WTC11 (cell line): ENCODE data around the gene ZNF273. TPM values are rescaled to one million over a fixed set of nuclear protein-coding genes. Genes with fewer than 3 reads are reported as not detected.
"Not testable (repeated sequence)": the region's sequence is repeated elsewhere in the genome, so short reads cannot be mapped to it uniquely, and the experiment has no call there.

Experiments
- ATAC-seq: fragments of 200-7000 bp; cut with Tn5 transposase; 2 replicates; pipeline ENCODE4 v1.10.0; 2021; ENCODE audit warnings: mild to moderate bottlenecking, moderate library complexity
- CTCF ChIA-PET: fragments of 300-600 bp; sonication (Branson Sonifier 250); formaldehyde crosslinking; loops from one replicate; lab custom pipeline; 2021; ENCODE audit warnings: antibody characterized with exemption; lab: Charles Lee
- POLR2A ChIA-PET: fragments of 350-600 bp; sonication (Branson Sonifier 250); formaldehyde crosslinking; loops from one replicate; lab custom pipeline; 2021; ENCODE audit warnings: antibody characterized with exemption; lab: Charles Lee
- DNase-seq: peaks from one replicate; pipeline ENCODE4 v3.0.0; 2021; ENCODE audit warnings: low spot score
- H3K27ac Mint-ChIP-seq: 2 replicates; pipeline ENCODE4 v1.8.0; 2021; ENCODE audit warnings: mixed read lengths
- H3K27me3 Mint-ChIP-seq: 2 replicates; pipeline ENCODE4 v1.8.0; 2021; ENCODE audit warnings: low read depth, mild to moderate bottlenecking, moderate library complexity, mixed read lengths
- H3K36me3 Mint-ChIP-seq: 2 replicates; pipeline ENCODE4 v1.8.0; 2021; ENCODE audit warnings: mixed read lengths
- H3K4me1 Mint-ChIP-seq: 2 replicates; pipeline ENCODE4 v1.8.0; 2022; ENCODE audit warnings: mixed read lengths
- H3K4me3 Mint-ChIP-seq: 2 replicates; pipeline ENCODE4 v1.8.0; 2021; ENCODE audit warnings: mild to moderate bottlenecking, moderate library complexity, mixed read lengths
- H3K9me3 Mint-ChIP-seq: 2 replicates; pipeline ENCODE4 v1.8.0; 2021; ENCODE audit warnings: mixed read lengths
- EMX1 ChIP-seq: fragments of 250-450 bp; sonication (Bioruptor Pico); IDR thresholded peaks from 2 replicates; pipeline ENCODE4 v1.8.0; 2021; ENCODE audit warnings: mild to moderate bottlenecking
- GABPB1 ChIP-seq: sonication (generic); formaldehyde crosslinking; IDR thresholded peaks from 2 replicates; pipeline ENCODE4 v1.8.1; 2023; ENCODE audit warnings: mild to moderate bottlenecking, missing genetic modification reagents
- HMGA2 ChIP-seq: fragments of 250-450 bp; sonication (Bioruptor Pico); IDR thresholded peaks from 2 replicates; pipeline ENCODE4 v1.4.0; 2021; ENCODE audit warnings: mild to moderate bottlenecking, moderate library complexity
- MXD4 ChIP-seq: fragments of 250-450 bp; sonication (Bioruptor Pico); IDR thresholded peaks from 2 replicates; pipeline ENCODE4 v1.8.0; 2021; ENCODE audit warnings: mild to moderate bottlenecking, moderate library complexity, borderline replicate concordance
- NFYB ChIP-seq: sonication (generic); formaldehyde crosslinking; conservative IDR thresholded peaks from 2 replicates; pipeline ENCODE4 v1.8.0; 2022; ENCODE audit warnings: low read depth, missing genetic modification reagents
- OVOL2 ChIP-seq: fragments of 250-450 bp; sonication (Bioruptor Pico); IDR thresholded peaks from 2 replicates; pipeline ENCODE4 v1.9.0; 2021; ENCODE audit warnings: mild to moderate bottlenecking, borderline replicate concordance
- TEAD4 ChIP-seq: sonication (generic); formaldehyde crosslinking; IDR thresholded peaks from 2 replicates; pipeline ENCODE4 v1.8.0; 2022; ENCODE audit warnings: mild to moderate bottlenecking, missing genetic modification reagents
- ZNF423 ChIP-seq: fragments of 250-450 bp; sonication (Bioruptor Pico); IDR thresholded peaks from 2 replicates; pipeline ENCODE4 v2.1.2; 2022; ENCODE audit warnings: mild to moderate bottlenecking, moderate library complexity
- ZNF671 ChIP-seq: fragments of 250-450 bp; sonication (Bioruptor Pico); IDR thresholded peaks from 2 replicates; pipeline ENCODE4 v1.8.0; 2021; ENCODE audit warnings: mild to moderate bottlenecking
- total RNA-seq: library from RNA; stranded (reverse); gene quantifications from 3 replicates; pipeline ENCODE4 v1.2.3, GENCODE V29; 2021
- TF ChIP-seq, protein P1 (sequence below): sonication (generic); formaldehyde crosslinking; IDR thresholded peaks from 2 replicates; pipeline ENCODE4 v1.8.1; 2022; ENCODE audit warnings: low read depth, mild to moderate bottlenecking, moderate library complexity, missing genetic modification reagents, borderline replicate concordance
- TF ChIP-seq, protein P2 (sequence below): fragments of 250-450 bp; sonication (Bioruptor Pico); IDR thresholded peaks from 2 replicates; pipeline ENCODE4 v1.9.0; 2021; ENCODE audit warnings: mild to moderate bottlenecking
- TF ChIP-seq, protein P3 (sequence below): sonication (generic); formaldehyde crosslinking; IDR thresholded peaks from 2 replicates; pipeline ENCODE4 v1.8.0; 2023; ENCODE audit warnings: missing genetic modification reagents
- TF ChIP-seq, protein P4 (sequence below): sonication (generic); formaldehyde crosslinking; IDR thresholded peaks from 2 replicates; pipeline ENCODE4 v1.8.1; 2023; ENCODE audit warnings: mild to moderate bottlenecking, missing genetic modification reagents
- TF ChIP-seq, protein P5 (sequence below): sonication (generic); formaldehyde crosslinking; conservative IDR thresholded peaks from 2 replicates; pipeline ENCODE4 v1.8.1; 2023; ENCODE audit warnings: mild to moderate bottlenecking, low read depth, missing genetic modification reagents, moderate library complexity
- TF ChIP-seq, protein P6 (sequence below): sonication (generic); formaldehyde crosslinking; IDR thresholded peaks from 2 replicates; pipeline ENCODE4 v1.8.1; 2023; ENCODE audit warnings: mild to moderate bottlenecking, missing genetic modification reagents, moderate library complexity
- TF ChIP-seq, protein P7 (sequence below): sonication (generic); formaldehyde crosslinking; IDR thresholded peaks from 2 replicates; pipeline ENCODE4 v1.8.1; 2023; ENCODE audit warnings: mild to moderate bottlenecking, moderate library complexity, missing genetic modification reagents

ZNF273 gene
- total RNA-seq, 1 experiment from 2014 or later = 12.1 TPM

DNA sequence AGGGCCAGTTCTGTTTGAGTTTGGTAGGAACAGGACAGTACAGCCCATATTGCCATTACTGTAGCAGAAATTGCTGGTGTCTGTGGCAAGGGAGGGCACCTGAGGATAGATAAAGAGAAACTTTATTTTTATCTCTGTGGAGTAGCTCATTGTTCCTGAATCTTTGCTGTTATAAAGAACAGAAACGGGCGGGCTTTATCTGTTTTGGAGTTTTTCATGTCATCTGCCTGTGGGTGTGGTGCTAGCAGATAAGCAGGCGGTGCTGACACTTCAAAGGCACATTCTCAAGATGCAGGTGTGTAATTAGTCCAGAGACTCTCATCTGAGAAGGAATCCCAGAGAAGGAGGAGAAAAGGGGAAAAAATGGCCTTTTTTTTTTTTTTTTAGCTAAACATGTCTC, 11.5 kb downstream of the ZNF273 start:
- Mint-ChIP-seq H3K9me3 (peaks cover 35% of the 10 kb centered on the region), H3K4me1 (no peaks in the 10 kb centered on the region), H3K36me3 (peaks cover 66% of the 10 kb centered on the region), H3K27me3 (no peaks in the 10 kb centered on the region), H3K27ac (no peak overlapping the region), H3K4me3 (no peak overlapping the region)
- no peak for TF ChIP-seq MXD4 (CRISPR knock-in tag)
- TF ChIP-seq, protein P1, sequence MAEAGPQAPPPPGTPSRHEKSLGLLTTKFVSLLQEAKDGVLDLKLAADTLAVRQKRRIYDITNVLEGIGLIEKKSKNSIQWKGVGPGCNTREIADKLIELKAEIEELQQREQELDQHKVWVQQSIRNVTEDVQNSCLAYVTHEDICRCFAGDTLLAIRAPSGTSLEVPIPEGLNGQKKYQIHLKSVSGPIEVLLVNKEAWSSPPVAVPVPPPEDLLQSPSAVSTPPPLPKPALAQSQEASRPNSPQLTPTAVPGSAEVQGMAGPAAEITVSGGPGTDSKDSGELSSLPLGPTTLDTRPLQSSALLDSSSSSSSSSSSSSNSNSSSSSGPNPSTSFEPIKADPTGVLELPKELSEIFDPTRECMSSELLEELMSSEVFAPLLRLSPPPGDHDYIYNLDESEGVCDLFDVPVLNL (CRISPR knock-in tag) = no peak
- TF ChIP-seq, protein P2, sequence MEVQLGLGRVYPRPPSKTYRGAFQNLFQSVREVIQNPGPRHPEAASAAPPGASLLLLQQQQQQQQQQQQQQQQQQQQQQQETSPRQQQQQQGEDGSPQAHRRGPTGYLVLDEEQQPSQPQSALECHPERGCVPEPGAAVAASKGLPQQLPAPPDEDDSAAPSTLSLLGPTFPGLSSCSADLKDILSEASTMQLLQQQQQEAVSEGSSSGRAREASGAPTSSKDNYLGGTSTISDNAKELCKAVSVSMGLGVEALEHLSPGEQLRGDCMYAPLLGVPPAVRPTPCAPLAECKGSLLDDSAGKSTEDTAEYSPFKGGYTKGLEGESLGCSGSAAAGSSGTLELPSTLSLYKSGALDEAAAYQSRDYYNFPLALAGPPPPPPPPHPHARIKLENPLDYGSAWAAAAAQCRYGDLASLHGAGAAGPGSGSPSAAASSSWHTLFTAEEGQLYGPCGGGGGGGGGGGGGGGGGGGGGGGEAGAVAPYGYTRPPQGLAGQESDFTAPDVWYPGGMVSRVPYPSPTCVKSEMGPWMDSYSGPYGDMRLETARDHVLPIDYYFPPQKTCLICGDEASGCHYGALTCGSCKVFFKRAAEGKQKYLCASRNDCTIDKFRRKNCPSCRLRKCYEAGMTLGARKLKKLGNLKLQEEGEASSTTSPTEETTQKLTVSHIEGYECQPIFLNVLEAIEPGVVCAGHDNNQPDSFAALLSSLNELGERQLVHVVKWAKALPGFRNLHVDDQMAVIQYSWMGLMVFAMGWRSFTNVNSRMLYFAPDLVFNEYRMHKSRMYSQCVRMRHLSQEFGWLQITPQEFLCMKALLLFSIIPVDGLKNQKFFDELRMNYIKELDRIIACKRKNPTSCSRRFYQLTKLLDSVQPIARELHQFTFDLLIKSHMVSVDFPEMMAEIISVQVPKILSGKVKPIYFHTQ (CRISPR knock-in tag) = no peak
- no peak for TF ChIP-seq HMGA2 (CRISPR knock-in tag)
- TF ChIP-seq, protein P3, sequence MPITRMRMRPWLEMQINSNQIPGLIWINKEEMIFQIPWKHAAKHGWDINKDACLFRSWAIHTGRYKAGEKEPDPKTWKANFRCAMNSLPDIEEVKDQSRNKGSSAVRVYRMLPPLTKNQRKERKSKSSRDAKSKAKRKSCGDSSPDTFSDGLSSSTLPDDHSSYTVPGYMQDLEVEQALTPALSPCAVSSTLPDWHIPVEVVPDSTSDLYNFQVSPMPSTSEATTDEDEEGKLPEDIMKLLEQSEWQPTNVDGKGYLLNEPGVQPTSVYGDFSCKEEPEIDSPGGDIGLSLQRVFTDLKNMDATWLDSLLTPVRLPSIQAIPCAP (CRISPR knock-in tag) = no peak
- TF ChIP-seq ZNF671 (CRISPR knock-in tag) = no peak
- TF ChIP-seq, protein P4, sequence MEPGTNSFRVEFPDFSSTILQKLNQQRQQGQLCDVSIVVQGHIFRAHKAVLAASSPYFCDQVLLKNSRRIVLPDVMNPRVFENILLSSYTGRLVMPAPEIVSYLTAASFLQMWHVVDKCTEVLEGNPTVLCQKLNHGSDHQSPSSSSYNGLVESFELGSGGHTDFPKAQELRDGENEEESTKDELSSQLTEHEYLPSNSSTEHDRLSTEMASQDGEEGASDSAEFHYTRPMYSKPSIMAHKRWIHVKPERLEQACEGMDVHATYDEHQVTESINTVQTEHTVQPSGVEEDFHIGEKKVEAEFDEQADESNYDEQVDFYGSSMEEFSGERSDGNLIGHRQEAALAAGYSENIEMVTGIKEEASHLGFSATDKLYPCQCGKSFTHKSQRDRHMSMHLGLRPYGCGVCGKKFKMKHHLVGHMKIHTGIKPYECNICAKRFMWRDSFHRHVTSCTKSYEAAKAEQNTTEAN (CRISPR knock-in tag) = no peak
- TF ChIP-seq OVOL2 (CRISPR knock-in tag) = no peak
- TF ChIP-seq ZNF423 (CRISPR knock-in tag) = no peak
- no peak for TF ChIP-seq NFYB (CRISPR knock-in tag)
- TF ChIP-seq TEAD4 (CRISPR knock-in tag) = no peak
- ATAC-seq = no peak
- DNase-seq = no peak
- CTCF ChIA-PET = no interaction called here
- POLR2A ChIA-PET = no interaction called here

DNA sequence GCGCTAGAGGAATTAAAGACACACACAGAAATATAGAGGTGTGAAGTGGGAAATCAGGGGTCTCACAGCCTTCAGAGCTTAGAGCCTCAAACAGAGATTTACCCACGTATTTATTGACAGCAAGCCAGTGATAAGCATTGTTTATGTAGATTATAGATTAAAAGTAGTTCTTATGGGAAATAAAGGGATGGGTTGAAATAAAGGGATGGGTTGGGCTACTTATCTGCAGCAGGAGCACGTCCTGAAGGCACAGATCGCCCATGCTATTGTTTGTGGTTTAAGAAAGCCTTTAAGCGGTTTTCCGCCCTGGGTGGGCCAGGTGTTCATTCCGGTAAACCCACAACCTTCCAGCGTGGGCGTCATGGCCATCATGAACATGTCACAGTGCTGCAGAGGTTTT, 12.2 kb downstream of the ZNF273 start:
- peaks cover 35% of the 10 kb centered on the region for H3K9me3 Mint-ChIP-seq
- H3K4me3 Mint-ChIP-seq, H3K4me1 Mint-ChIP-seq, POLR2A ChIA-PET, H3K27ac Mint-ChIP-seq, ATAC-seq, H3K27me3 Mint-ChIP-seq, CTCF ChIA-PET, DNase-seq: not testable (repeated sequence)
- H3K36me3 Mint-ChIP-seq = peaks cover 68% of the 10 kb centered on the region

- H3K4me1 Mint-ChIP-seq, DNase-seq, CTCF ChIA-PET, ATAC-seq, POLR2A ChIA-PET, H3K27me3 Mint-ChIP-seq, H3K27ac Mint-ChIP-seq, H3K4me3 Mint-ChIP-seq: not testable (repeated sequence)
- Mint-ChIP-seq H3K9me3 (peaks cover 57% of the 10 kb centered on the region), H3K36me3 (peaks cover 70% of the 10 kb centered on the region)
Measured at GRCh38 chr7:64928252-64929187, 25.4 kb downstream of the ZNF273 start.

DNA sequence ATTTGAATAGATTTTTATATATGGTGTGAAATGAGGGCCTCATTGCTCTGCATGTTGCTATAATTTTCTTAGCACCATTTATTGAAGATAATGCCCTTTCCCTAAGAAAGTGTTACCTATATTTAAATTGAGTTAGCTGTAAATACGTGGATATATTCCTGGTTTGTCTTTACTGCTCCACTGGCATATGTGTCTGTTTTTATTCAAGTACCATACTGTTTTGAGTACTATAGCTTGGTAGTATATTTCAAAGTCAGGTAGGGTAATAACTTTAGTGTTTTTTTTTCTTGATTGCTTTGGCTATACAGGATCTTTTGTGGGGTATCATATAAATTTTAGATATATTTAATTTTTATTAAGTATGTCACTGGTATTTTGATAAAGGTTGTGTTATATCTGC, 31.4 kb downstream of the ZNF273 start:
- Mint-ChIP-seq H3K27ac (no peak overlapping the region), H3K9me3 (peaks cover 17% of the 10 kb centered on the region), H3K4me3 (no peak overlapping the region), H3K27me3 (no peaks in the 10 kb centered on the region), H3K36me3 (peaks cover 13% of the 10 kb centered on the region), H3K4me1 (0 out of 2 replicates have a peak, but pooled peaks cover 7% of the 10 kb centered on the region)
- DNase-seq (no peak), ATAC-seq (no peak)
- CTCF ChIA-PET = interaction anchor here (1.6 kb wide), 1 partner anchor 46 kb away, joined by 3 read pairs; no protein-coding TSS in a partner anchor
- POLR2A ChIA-PET = no interaction called here
- TF ChIP-seq GABPB1 (CRISPR knock-in tag) (no peak), OVOL2 (CRISPR knock-in tag) (no peak), EMX1 (CRISPR knock-in tag) (no peak)
- TF ChIP-seq, protein P5, sequence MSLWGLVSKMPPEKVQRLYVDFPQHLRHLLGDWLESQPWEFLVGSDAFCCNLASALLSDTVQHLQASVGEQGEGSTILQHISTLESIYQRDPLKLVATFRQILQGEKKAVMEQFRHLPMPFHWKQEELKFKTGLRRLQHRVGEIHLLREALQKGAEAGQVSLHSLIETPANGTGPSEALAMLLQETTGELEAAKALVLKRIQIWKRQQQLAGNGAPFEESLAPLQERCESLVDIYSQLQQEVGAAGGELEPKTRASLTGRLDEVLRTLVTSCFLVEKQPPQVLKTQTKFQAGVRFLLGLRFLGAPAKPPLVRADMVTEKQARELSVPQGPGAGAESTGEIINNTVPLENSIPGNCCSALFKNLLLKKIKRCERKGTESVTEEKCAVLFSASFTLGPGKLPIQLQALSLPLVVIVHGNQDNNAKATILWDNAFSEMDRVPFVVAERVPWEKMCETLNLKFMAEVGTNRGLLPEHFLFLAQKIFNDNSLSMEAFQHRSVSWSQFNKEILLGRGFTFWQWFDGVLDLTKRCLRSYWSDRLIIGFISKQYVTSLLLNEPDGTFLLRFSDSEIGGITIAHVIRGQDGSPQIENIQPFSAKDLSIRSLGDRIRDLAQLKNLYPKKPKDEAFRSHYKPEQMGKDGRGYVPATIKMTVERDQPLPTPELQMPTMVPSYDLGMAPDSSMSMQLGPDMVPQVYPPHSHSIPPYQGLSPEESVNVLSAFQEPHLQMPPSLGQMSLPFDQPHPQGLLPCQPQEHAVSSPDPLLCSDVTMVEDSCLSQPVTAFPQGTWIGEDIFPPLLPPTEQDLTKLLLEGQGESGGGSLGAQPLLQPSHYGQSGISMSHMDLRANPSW (CRISPR knock-in tag) = no peak
- TF ChIP-seq, protein P6, sequence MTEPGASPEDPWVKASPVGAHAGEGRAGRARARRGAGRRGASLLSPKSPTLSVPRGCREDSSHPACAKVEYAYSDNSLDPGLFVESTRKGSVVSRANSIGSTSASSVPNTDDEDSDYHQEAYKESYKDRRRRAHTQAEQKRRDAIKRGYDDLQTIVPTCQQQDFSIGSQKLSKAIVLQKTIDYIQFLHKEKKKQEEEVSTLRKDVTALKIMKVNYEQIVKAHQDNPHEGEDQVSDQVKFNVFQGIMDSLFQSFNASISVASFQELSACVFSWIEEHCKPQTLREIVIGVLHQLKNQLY (CRISPR knock-in tag) = no peak
- TF ChIP-seq, protein P7, sequence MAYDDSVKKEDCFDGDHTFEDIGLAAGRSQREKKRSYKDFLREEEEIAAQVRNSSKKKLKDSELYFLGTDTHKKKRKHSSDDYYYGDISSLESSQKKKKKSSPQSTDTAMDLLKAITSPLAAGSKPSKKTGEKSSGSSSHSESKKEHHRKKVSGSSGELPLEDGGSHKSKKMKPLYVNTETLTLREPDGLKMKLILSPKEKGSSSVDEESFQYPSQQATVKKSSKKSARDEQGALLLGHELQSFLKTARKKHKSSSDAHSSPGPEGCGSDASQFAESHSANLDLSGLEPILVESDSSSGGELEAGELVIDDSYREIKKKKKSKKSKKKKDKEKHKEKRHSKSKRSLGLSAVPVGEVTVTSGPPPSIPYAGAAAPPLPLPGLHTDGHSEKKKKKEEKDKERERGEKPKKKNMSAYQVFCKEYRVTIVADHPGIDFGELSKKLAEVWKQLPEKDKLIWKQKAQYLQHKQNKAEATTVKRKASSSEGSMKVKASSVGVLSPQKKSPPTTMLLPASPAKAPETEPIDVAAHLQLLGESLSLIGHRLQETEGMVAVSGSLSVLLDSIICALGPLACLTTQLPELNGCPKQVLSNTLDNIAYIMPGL (CRISPR knock-in tag) = no peak
